ENCODE data around the gene GOLGA5. TPM values are rescaled to one million over a fixed set of nuclear protein-coding genes. Genes with fewer than 3 reads are reported as not detected.

Gene GOLGA5
- total and polyA plus RNA-seq, 2 experiments from 2014 or later: 50.0 to 62.4 TPM

GRCh38 chr14:92861856-92862745 is 68.0 kb downstream of the GOLGA5 start:
- no peak overlapping the region for H3K4me3 ChIP-seq
- no peak for DNase-seq (ENCODE audit: low spot score)
- WGBS (ENCODE audit: low lambda C conversion rate, missing lambda C conversion rate): 83% methylated on average over 7 of the region's 7 CpGs
- H3K4me2 ChIP-seq: no peak overlapping the region
- no peaks in the 10 kb centered on the region for H3K36me3 ChIP-seq (replicated peaks; ENCODE audit: insufficient read depth, low read depth)
- H3K9me3 ChIP-seq (ENCODE audit: low read depth): no peaks in the 10 kb centered on the region
- H4K20me1 ChIP-seq (ENCODE audit: insufficient read depth, poor library complexity, severe bottlenecking): no peaks in the 10 kb centered on the region
- no peaks in the 10 kb centered on the region for H3K27me3 ChIP-seq
- H3K4me1 ChIP-seq (ENCODE audit: insufficient read depth): no peaks in the 10 kb centered on the region
- TF ChIP-seq, protein P1, sequence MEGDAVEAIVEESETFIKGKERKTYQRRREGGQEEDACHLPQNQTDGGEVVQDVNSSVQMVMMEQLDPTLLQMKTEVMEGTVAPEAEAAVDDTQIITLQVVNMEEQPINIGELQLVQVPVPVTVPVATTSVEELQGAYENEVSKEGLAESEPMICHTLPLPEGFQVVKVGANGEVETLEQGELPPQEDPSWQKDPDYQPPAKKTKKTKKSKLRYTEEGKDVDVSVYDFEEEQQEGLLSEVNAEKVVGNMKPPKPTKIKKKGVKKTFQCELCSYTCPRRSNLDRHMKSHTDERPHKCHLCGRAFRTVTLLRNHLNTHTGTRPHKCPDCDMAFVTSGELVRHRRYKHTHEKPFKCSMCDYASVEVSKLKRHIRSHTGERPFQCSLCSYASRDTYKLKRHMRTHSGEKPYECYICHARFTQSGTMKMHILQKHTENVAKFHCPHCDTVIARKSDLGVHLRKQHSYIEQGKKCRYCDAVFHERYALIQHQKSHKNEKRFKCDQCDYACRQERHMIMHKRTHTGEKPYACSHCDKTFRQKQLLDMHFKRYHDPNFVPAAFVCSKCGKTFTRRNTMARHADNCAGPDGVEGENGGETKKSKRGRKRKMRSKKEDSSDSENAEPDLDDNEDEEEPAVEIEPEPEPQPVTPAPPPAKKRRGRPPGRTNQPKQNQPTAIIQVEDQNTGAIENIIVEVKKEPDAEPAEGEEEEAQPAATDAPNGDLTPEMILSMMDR (IDR thresholded peaks at IDR 0.05; ENCODE audit: poor library complexity): no peak
- TF ChIP-seq EZH2phosphoT487 (IDR thresholded peaks at IDR 0.05; ENCODE audit: low read depth, severe bottlenecking, unreplicated experiment) (no peak), EZH2 (IDR thresholded peaks at IDR 0.05; ENCODE audit: borderline replicate concordance) (no peak)
- H3K79me2 ChIP-seq: no peaks in the 10 kb centered on the region
- H2AFZ ChIP-seq: no peak overlapping the region
- no peaks in the 10 kb centered on the region for H3K9me2 ChIP-seq (replicated peaks; ENCODE audit: insufficient read depth)
- H3K27ac ChIP-seq: no peak overlapping the region

- 83% methylated on average over 6 of the region's 6 CpGs for WGBS (ENCODE audit: low lambda C conversion rate, missing lambda C conversion rate)
These were observed 69.4 kb downstream of the GOLGA5 start for GRCh38 chr14:92863286-92864080.

DNA sequence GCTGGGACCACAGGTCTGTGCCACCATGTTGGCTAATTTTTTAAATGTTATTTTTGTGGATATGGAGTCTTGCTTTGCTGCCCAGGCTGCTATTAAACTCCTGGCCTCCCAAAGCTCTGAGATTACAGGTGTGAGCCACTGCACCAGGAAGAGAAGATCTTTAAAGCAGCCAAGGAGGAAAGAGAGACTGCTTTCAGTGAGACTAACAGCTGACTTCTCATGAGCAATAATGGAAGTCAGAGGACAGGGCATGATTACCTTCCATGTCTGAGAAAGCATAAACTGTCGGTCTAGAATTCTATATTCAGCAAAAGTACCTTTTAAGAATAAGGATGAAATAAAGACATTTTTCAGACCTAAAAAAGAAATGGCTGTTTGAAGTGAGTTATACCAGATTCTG is 71.6 kb downstream of the GOLGA5 start:
- Histone ChIP-seq H3K27ac (no peak overlapping the region), H3K9me2 (replicated peaks; ENCODE audit: insufficient read depth) (no peaks in the 10 kb centered on the region), H3K79me2 (no peaks in the 10 kb centered on the region), H3K4me2 (no peak overlapping the region), H3K4me1 (ENCODE audit: insufficient read depth) (no peaks in the 10 kb centered on the region), H4K20me1 (ENCODE audit: insufficient read depth, poor library complexity, severe bottlenecking) (no peaks in the 10 kb centered on the region), H3K9me3 (ENCODE audit: low read depth) (no peaks in the 10 kb centered on the region), H3K27me3 (no peaks in the 10 kb centered on the region), H2AFZ (no peak overlapping the region), H3K36me3 (replicated peaks; ENCODE audit: insufficient read depth, low read depth) (no peaks in the 10 kb centered on the region), H3K4me3 (no peak overlapping the region)
- WGBS (ENCODE audit: low lambda C conversion rate, missing lambda C conversion rate): 88% methylated on average over 1 of the region's 1 CpG
- TF ChIP-seq EZH2 (IDR thresholded peaks at IDR 0.05; ENCODE audit: borderline replicate concordance) (no peak), EZH2phosphoT487 (IDR thresholded peaks at IDR 0.05; ENCODE audit: low read depth, severe bottlenecking, unreplicated experiment) (no peak)
- TF ChIP-seq, protein P1 (IDR thresholded peaks at IDR 0.05; ENCODE audit: poor library complexity): no peak
- no peak for DNase-seq (ENCODE audit: low spot score)

More at GRCh38 chr14:92863286-92864080, 69.4 kb downstream of the GOLGA5 start:
- Histone ChIP-seq H3K27ac (no peak overlapping the region), H3K4me3 (no peak overlapping the region), H3K4me1 (ENCODE audit: insufficient read depth) (no peaks in the 10 kb centered on the region), H3K4me2 (no peak overlapping the region), H3K9me3 (ENCODE audit: low read depth) (no peaks in the 10 kb centered on the region), H2AFZ (no peak overlapping the region), H3K9me2 (replicated peaks; ENCODE audit: insufficient read depth) (no peaks in the 10 kb centered on the region), H4K20me1 (ENCODE audit: insufficient read depth, poor library complexity, severe bottlenecking) (no peaks in the 10 kb centered on the region), H3K79me2 (no peaks in the 10 kb centered on the region), H3K27me3 (no peaks in the 10 kb centered on the region), H3K36me3 (replicated peaks; ENCODE audit: insufficient read depth, low read depth) (no peaks in the 10 kb centered on the region)
- TF ChIP-seq, protein P1 (IDR thresholded peaks at IDR 0.05; ENCODE audit: poor library complexity): no peak
- TF ChIP-seq EZH2 (IDR thresholded peaks at IDR 0.05; ENCODE audit: borderline replicate concordance): no peak
- TF ChIP-seq EZH2phosphoT487 (IDR thresholded peaks at IDR 0.05; ENCODE audit: low read depth, severe bottlenecking, unreplicated experiment): no peak
- DNase-seq (ENCODE audit: low spot score): no peak
